H9 (cell line): Measurements from ENCODE around the gene PHF20. TPM values are rescaled to one million over a fixed set of nuclear protein-coding genes. Genes with fewer than 3 reads are reported as not detected.

Experiments used
- DNase-seq: peaks from one replicate; pipeline ENCODE4 v3.0.0-alpha.2; 2017
- H2AFZ ChIP-seq: one replicate; pipeline ENCODE4 v1.6.1; 2013; ENCODE audit warnings: mild to moderate bottlenecking, low read length, control low read depth, moderate library complexity
- H2AK5ac ChIP-seq: 2 replicates; pipeline ENCODE4 v1.6.1; 2013; ENCODE audit warnings: low read length, control low read depth, mixed read lengths; ENCODE audit not compliant: insufficient read length
- H2BK120ac ChIP-seq: one replicate; pipeline ENCODE4 v1.6.1; 2013; ENCODE audit warnings: low read depth, mild to moderate bottlenecking, low read length, control low read depth, inconsistent platforms; ENCODE audit not compliant: poor library complexity, severe bottlenecking
- H2BK12ac ChIP-seq: 2 replicates; pipeline ENCODE4 v1.6.1; 2013; ENCODE audit warnings: low read length, control low read depth, mixed read lengths, low read depth; ENCODE audit not compliant: insufficient read length
- H2BK15ac ChIP-seq: 2 replicates; pipeline ENCODE4 v1.6.1; 2013; ENCODE audit warnings: low read depth, low read length, control low read depth
- H2BK20ac ChIP-seq: one replicate; pipeline ENCODE4 v1.6.1; 2013; ENCODE audit warnings: low read depth, mild to moderate bottlenecking, low read length, control low read depth, inconsistent platforms; ENCODE audit not compliant: poor library complexity, severe bottlenecking
- H2BK5ac ChIP-seq: 2 replicates; pipeline ENCODE4 v1.6.1; 2013; ENCODE audit warnings: low read length, control low read depth, mixed read lengths; ENCODE audit not compliant: insufficient read length
- H3K14ac ChIP-seq: 2 replicates; pipeline ENCODE4 v1.6.1; 2013; ENCODE audit warnings: low read length, control low read depth; ENCODE audit not compliant: insufficient read depth
- H3K18ac ChIP-seq: 2 replicates; pipeline ENCODE4 v1.6.1; 2013; ENCODE audit warnings: low read depth, mild to moderate bottlenecking, mixed read lengths, low read length, control low read depth; ENCODE audit not compliant: insufficient read length
- H3K23ac ChIP-seq: 2 replicates; pipeline ENCODE4 v1.6.1; 2013; ENCODE audit warnings: low read length, control low read depth, mixed read lengths, low read depth; ENCODE audit not compliant: insufficient read length
- H3K23me2 ChIP-seq: 2 replicates; pipeline ENCODE4 v1.6.1; 2013; ENCODE audit warnings: low read depth, mild to moderate bottlenecking, mixed read lengths, low read length, control low read depth; ENCODE audit not compliant: insufficient read length, poor library complexity, severe bottlenecking
- H3K27ac ChIP-seq: 2 replicates; pipeline ENCODE4 v1.5.1; 2013; ENCODE audit warnings: low read length, control low read depth, mixed read lengths, low read depth; ENCODE audit not compliant: insufficient read length
- H3K27me3 ChIP-seq: 2 replicates; pipeline ENCODE4 v1.6.1; 2013; ENCODE audit warnings: low read length, control low read depth, inconsistent platforms; ENCODE audit not compliant: insufficient read depth
- H3K4ac ChIP-seq: 2 replicates; pipeline ENCODE4 v1.6.1; 2013; ENCODE audit warnings: low read depth, mild to moderate bottlenecking, control low read depth, inconsistent platforms, low read length, moderate library complexity
- H3K4me1 ChIP-seq: 2 replicates; pipeline ENCODE4 v1.6.1; 2013; ENCODE audit warnings: low read length, control low read depth, inconsistent platforms; ENCODE audit not compliant: insufficient read depth
- H3K4me2 ChIP-seq: 2 replicates; pipeline ENCODE4 v1.6.1; 2013; ENCODE audit warnings: low read length, control low read depth, mixed read lengths; ENCODE audit not compliant: insufficient read length, insufficient read depth
- H3K56ac ChIP-seq: 2 replicates; pipeline ENCODE4 v1.6.1; 2013; ENCODE audit warnings: low read depth, mild to moderate bottlenecking, mixed read lengths, low read length, control low read depth; ENCODE audit not compliant: insufficient read length
- H3K79me1 ChIP-seq: 2 replicates; pipeline ENCODE4 v1.6.1; 2013; ENCODE audit warnings: low read depth, mild to moderate bottlenecking, moderate library complexity, low read length, control low read depth, inconsistent platforms; ENCODE audit not compliant: insufficient read depth, poor library complexity, severe bottlenecking
- H3K79me2 ChIP-seq: 2 replicates; pipeline ENCODE4 v1.6.1; 2013; ENCODE audit warnings: low read length, control low read depth, inconsistent platforms; ENCODE audit not compliant: insufficient read depth
- H3K9ac ChIP-seq: 2 replicates; pipeline ENCODE4 v1.6.1; 2013; ENCODE audit warnings: low read length, control low read depth, mixed read lengths; ENCODE audit not compliant: insufficient read length; ENCODE audit errors: extremely low read depth
- H3K9me3 ChIP-seq: one replicate; pipeline ENCODE4 v1.6.1; 2013; ENCODE audit warnings: low read depth, low read length, inconsistent platforms; ENCODE audit not compliant: control insufficient read depth
- H3T11ph ChIP-seq: one replicate; pipeline ENCODE4 v1.6.1; 2013; ENCODE audit warnings: mild to moderate bottlenecking, low read length, control low read depth, inconsistent platforms
- H4K20me1 ChIP-seq: one replicate; pipeline ENCODE4 v1.6.1; 2013; ENCODE audit not compliant: control insufficient read depth, insufficient read length, insufficient read depth
- H4K5ac ChIP-seq: 2 replicates; pipeline ENCODE4 v1.6.1; 2013; ENCODE audit warnings: low read depth, mild to moderate bottlenecking, mixed read lengths, low read length, control low read depth; ENCODE audit not compliant: insufficient read length
- H4K8ac ChIP-seq: replicated peaks from 2 replicates; pipeline ENCODE4 v1.6.1; 2013; ENCODE audit warnings: low read length, control low read depth, mixed read lengths, low read depth; ENCODE audit not compliant: insufficient read length
- H4K91ac ChIP-seq: 2 replicates; pipeline ENCODE4 v1.6.1; 2013; ENCODE audit warnings: low read depth, mild to moderate bottlenecking, moderate library complexity, mixed read lengths, low read length, control low read depth; ENCODE audit not compliant: insufficient read length
- H3K27ac Mint-ChIP-seq, 3 experiments: 2 replicates in 2 of 3; 3 replicates in 1 of 3; pipeline ENCODE4 v1.8.0; 2020 to 2021; ENCODE audit warnings: mixed read lengths in 3 of 3, mild to moderate bottlenecking in 1 of 3, moderate library complexity in 1 of 3
- H3K27me3 Mint-ChIP-seq: 2 replicates; pipeline ENCODE4 v1.8.0; 2021; ENCODE audit warnings: low read depth, mild to moderate bottlenecking, moderate library complexity, mixed read lengths
- H3K36me3 Mint-ChIP-seq, 3 experiments: 2 replicates in 2 of 3; 3 replicates in 1 of 3; pipeline ENCODE4 v1.8.0; 2020 to 2021; ENCODE audit warnings: low read depth in 3 of 3, mixed read lengths in 3 of 3; ENCODE audit not compliant: insufficient read depth in 1 of 3
- H3K4me1 Mint-ChIP-seq, 2 experiments: 2 replicates each; pipeline ENCODE4 v1.8.0; 2020; ENCODE audit warnings: mixed read lengths in 2 of 2
- H3K4me3 Mint-ChIP-seq, 2 experiments: 2 replicates in 1 of 2; 3 replicates in 1 of 2; pipeline ENCODE4 v1.8.0; 2020 to 2021; ENCODE audit warnings: mild to moderate bottlenecking in 2 of 2, mixed read lengths in 2 of 2, moderate library complexity in 1 of 2
- H3K9me3 Mint-ChIP-seq, 2 experiments: 2 replicates in 1 of 2; 3 replicates in 1 of 2; pipeline ENCODE4 v1.8.0; 2020; ENCODE audit warnings: mild to moderate bottlenecking in 2 of 2, mixed read lengths in 2 of 2, moderate library complexity in 1 of 2
- CTCF ChIP-seq: fragments of 200-600 bp; sonication (generic); conservative IDR thresholded peaks from 3 replicates; pipeline ENCODE4 v1.8.0; 2021; ENCODE audit warnings: antibody characterized with exemption, mild to moderate bottlenecking
- WGBS: extraction: QIAGEN DNeasy Blood & Tissue Kit; methylation state at CpG from one replicate; pipeline ENCODE4 v1.1.7; 2013; ENCODE audit warnings: missing lambda C conversion rate, low lambda C conversion rate, mixed read lengths; ENCODE audit not compliant: insufficient read length; ENCODE audit errors: extremely low coverage; 5-methylcytosine and 5-hydroxymethylcytosine counted together
- total RNA-seq: library from RNA; stranded (reverse); gene quantifications from 2 replicates; pipeline ENCODE4 v1.2.1, GENCODE V29; 2021

PHF20 gene
- total RNA-seq, 1 experiment from 2014 or later: 50.3 TPM

GRCh38 chr20:35907017-35907701 is 135.3 kb downstream of the PHF20 start:
- H3K27ac Mint-ChIP-seq: peak overlapping the region in 2 of 3 experiments; percentile 83 to 85; a peak in 3 of 7 replicates
- Histone ChIP-seq H3K27me3 (no peaks in the 10 kb centered on the region), H3K56ac (no peak overlapping the region), H3K23me2 (no peaks in the 10 kb centered on the region), H3K27ac (no peak overlapping the region), H3K23ac (no peak overlapping the region), H2AK5ac (no peak overlapping the region), H3K9me3 (no peaks in the 10 kb centered on the region), H3K14ac (no peak overlapping the region), H3K18ac (no peak overlapping the region), H3T11ph (no peak overlapping the region), H3K9ac (no peak overlapping the region), H3K4me1 (peaks cover 11% of the 10 kb centered on the region), H4K91ac (no peak overlapping the region), H4K20me1 (no peaks in the 10 kb centered on the region), H3K4ac (no peak overlapping the region), H2BK5ac (no peak overlapping the region), H2BK15ac (no peak overlapping the region), H2BK12ac (no peak overlapping the region), H2BK20ac (no peak overlapping the region), H2BK120ac (no peak overlapping the region), H4K8ac (no peak overlapping the region), H3K79me2 (no peaks in the 10 kb centered on the region), H2AFZ (no peak overlapping the region), H3K4me2 (no peak overlapping the region), H4K5ac (no peak overlapping the region), H3K79me1 (no peaks in the 10 kb centered on the region)
- WGBS: no CpG with 5 or more reads among the region's 7 CpGs
- no peak overlapping the region for H3K4me3 Mint-ChIP-seq
- peaks cover 16 to 44% (median 41%) of the 10 kb centered on the region in 3 experiments for H3K36me3 Mint-ChIP-seq
- H3K9me3 Mint-ChIP-seq: no peaks in the 10 kb centered on the region
- no peak for DNase-seq
- peaks cover 20 to 34% of the 10 kb centered on the region in 2 experiments for H3K4me1 Mint-ChIP-seq
- TF ChIP-seq CTCF: no peak
- H3K27me3 Mint-ChIP-seq: no peaks in the 10 kb centered on the region
